Neural cell (in vitro differentiated cells): ENCODE measurements around the gene TIMM13.

Source experiments
- CTCF ChIP-seq: fragments of 450-650 bp; IDR thresholded peaks from 2 replicates; pipeline ENCODE4 v1.5.1; 2014; ENCODE audit warnings: antibody characterized with exemption, mild to moderate bottlenecking, moderate library complexity; ENCODE audit not compliant: poor library complexity, severe bottlenecking
- EZH2 ChIP-seq: fragments of 200-600, 300-800 bp; shearing (Covaris generic), sonication (generic); IDR thresholded peaks from 2 replicates; pipeline ENCODE4 v1.6.1; 2014; ENCODE audit warnings: antibody characterized with exemption, low read length, borderline replicate concordance, mild to moderate bottlenecking; ENCODE audit not compliant: insufficient read depth, poor library complexity, severe bottlenecking
- POLR2AphosphoS5 ChIP-seq: IDR thresholded peaks from 2 replicates; pipeline ENCODE4 v1.6.1; 2012
- RAD21 ChIP-seq: fragments of 450-650 bp; conservative IDR thresholded peaks from 2 replicates; pipeline ENCODE4 v1.6.1; 2014; ENCODE audit warnings: antibody characterized with exemption, mild to moderate bottlenecking, moderate library complexity

DNA sequence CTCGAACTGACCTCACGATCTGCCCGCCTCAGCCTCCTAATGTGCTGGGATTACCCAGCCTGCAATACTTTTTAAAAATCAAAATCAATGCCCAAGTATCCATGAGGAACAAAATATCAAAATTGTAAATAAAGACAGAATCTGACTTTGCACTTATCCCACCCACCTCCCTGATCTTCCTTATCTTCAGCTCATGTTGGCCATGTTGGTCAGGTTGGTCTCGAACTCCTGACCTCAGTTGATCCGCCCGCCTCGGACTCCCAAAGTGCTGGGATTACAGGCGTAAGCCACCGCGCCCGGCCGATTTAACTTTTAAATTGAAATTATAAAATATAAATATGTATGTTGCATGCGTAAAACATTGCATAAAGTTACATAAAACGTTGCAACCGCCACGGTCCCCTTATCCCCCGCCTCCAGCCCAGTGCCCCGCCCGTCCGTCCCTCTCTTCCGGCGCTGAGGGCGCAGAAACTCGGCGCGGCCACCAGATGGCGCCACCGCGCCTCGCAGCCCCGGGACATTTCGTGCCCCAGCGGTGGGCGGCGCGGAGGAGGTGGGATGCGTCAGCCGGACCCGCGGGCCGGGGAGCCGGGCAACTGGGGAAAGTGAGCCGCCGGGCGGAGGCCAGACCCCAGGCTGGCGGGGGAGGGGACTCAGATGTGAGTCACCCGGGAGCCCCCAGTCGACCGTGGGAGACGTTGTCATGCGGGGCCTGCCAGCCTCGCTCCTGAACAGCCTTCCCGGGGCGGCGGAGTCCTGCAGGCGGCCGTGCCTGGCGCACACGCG, 47.0 kb upstream of the TIMM13 start:
- TF ChIP-seq CTCF: peak; percentile 97
- no peak for TF ChIP-seq EZH2
- no peak for TF ChIP-seq POLR2AphosphoS5
- TF ChIP-seq RAD21: peak; percentile 95
